Measurements from ENCODE around the gene DGAT2. TPM values are rescaled to one million over a fixed set of nuclear protein-coding genes. Genes with fewer than 3 reads are reported as not detected.

DGAT2 gene
- total and polyA plus RNA-seq, 4 donors: 57.2 to 152 (median 108) TPM

GRCh38 chr11:75800728-75801361 is 32.3 kb downstream of the DGAT2 start:
- Histone ChIP-seq H3K27me3 (ENCODE audit: control insufficient read depth in 4 of 4, insufficient read depth in 4 of 4, low read length in 3 of 4) (no peaks in the 10 kb centered on the region), H3K9me3 (ENCODE audit: control insufficient read depth in 4 of 4, low read length in 3 of 4) (no peaks in the 10 kb centered on the region), H3K4me1 (ENCODE audit: control insufficient read depth in 4 of 4, insufficient read depth in 4 of 4, low read length in 3 of 4) (peaks cover 3 to 17% (median 11%) of the 10 kb centered on the region in 4 donors), H3K36me3 (ENCODE audit: control insufficient read depth in 4 of 4, insufficient read depth in 3 of 4, low read depth in 1 of 4, low read length in 3 of 4) (peaks cover 2 to 40% (median 14%) of the 10 kb centered on the region in 4 donors), H3K9ac (ENCODE audit: low read depth in 1 of 2, low read length in 2 of 2) (no peak overlapping the region), H3K27ac (ENCODE audit: low read depth in 1 of 2, low read length in 2 of 2) (no peak overlapping the region), H3K4me3 (ENCODE audit: low read depth in 1 of 3, low read length in 3 of 3) (no peak overlapping the region)
- DNase-seq (ENCODE audit: low spot score): no peak
- WGBS: 81% methylated on average over 6 of the region's 6 CpGs
- no peak for TF ChIP-seq MAX (IDR thresholded peaks at IDR 0.05)
- TF ChIP-seq NR2F2 (IDR thresholded peaks at IDR 0.05): no peak
- no peak for TF ChIP-seq YY1 (IDR thresholded peaks at IDR 0.05)
- TF ChIP-seq GABPA (IDR thresholded peaks at IDR 0.05 in 1 of 2, conservative IDR thresholded peaks at IDR 0.05 in 1 of 2): no peak
- no peak for TF ChIP-seq JUND (IDR thresholded peaks at IDR 0.05)
- TF ChIP-seq EGR1 (IDR thresholded peaks at IDR 0.05; ENCODE audit: low read depth in 2 of 2): no peak
- no peak for TF ChIP-seq ZBTB33 (IDR thresholded peaks at IDR 0.05)
- no peak for TF ChIP-seq FOXA1 (IDR thresholded peaks at IDR 0.05)
- TF ChIP-seq RAD21 (IDR thresholded peaks at IDR 0.05): no peak
- no peak for TF ChIP-seq FOXA2 (IDR thresholded peaks at IDR 0.05)
- no peak for TF ChIP-seq TAF1 (conservative IDR thresholded peaks at IDR 0.05)
- TF ChIP-seq HNF4G (IDR thresholded peaks at IDR 0.05): no peak
- no peak for TF ChIP-seq REST (IDR thresholded peaks at IDR 0.05)

GRCh38 chr11:75801362-75802020 is 32.9 kb downstream of the DGAT2 start:
- no peak overlapping the region for H3K9ac ChIP-seq (ENCODE audit: low read depth in 1 of 2, low read length in 2 of 2)
- peaks cover 2 to 36% (median 14%) of the 10 kb centered on the region in 4 donors for H3K36me3 ChIP-seq (ENCODE audit: control insufficient read depth in 4 of 4, insufficient read depth in 3 of 4, low read depth in 1 of 4, low read length in 3 of 4)
- H3K27ac ChIP-seq (ENCODE audit: low read depth in 1 of 2, low read length in 2 of 2): no peak overlapping the region
- peaks cover 0 to 10% (median 4%) of the 10 kb centered on the region in 4 donors for H3K4me1 ChIP-seq (ENCODE audit: control insufficient read depth in 4 of 4, insufficient read depth in 4 of 4, low read length in 3 of 4)
- DNase-seq (ENCODE audit: low spot score): no peak
- WGBS: 84% methylated on average over 9 of the region's 9 CpGs
- no peak overlapping the region for H3K4me3 ChIP-seq (ENCODE audit: low read depth in 1 of 3, low read length in 3 of 3)
- no peaks in the 10 kb centered on the region for H3K9me3 ChIP-seq (ENCODE audit: control insufficient read depth in 4 of 4, low read length in 3 of 4)
- TF ChIP-seq GABPA (IDR thresholded peaks at IDR 0.05 in 1 of 2, conservative IDR thresholded peaks at IDR 0.05 in 1 of 2) (no peak), JUND (IDR thresholded peaks at IDR 0.05) (no peak), HNF4A (conservative IDR thresholded peaks at IDR 0.05) (no peak), RXRA (IDR thresholded peaks at IDR 0.05) (no peak), EGR1 (IDR thresholded peaks at IDR 0.05; ENCODE audit: low read depth in 2 of 2) (no peak)
- no peaks in the 10 kb centered on the region for H3K27me3 ChIP-seq (ENCODE audit: control insufficient read depth in 4 of 4, insufficient read depth in 4 of 4, low read length in 3 of 4)

Data from liver (tissue), 9 donors.